Esophagus squamous epithelium (tissue), 4 donors: ENCODE results near the gene IFIT3.

ENCODE experiments used
- CTCF ChIP-seq, 6 experiments: fragments of 450-650 bp in 4 of 6; fragments of 200-600 bp in 2 of 6; sonication (generic) in 2 of 6; IDR thresholded peaks; one replicate each; pipeline ENCODE4 v1.5.1; 2016 to 2019; ENCODE audit warnings: antibody characterized with exemption in 6 of 6, mild to moderate bottlenecking in 4 of 6, moderate library complexity in 4 of 6
- POLR2A ChIP-seq, 4 donors: fragments of 450-650 bp; IDR thresholded peaks; one replicate each; pipeline ENCODE4 v1.6.1; 2017; ENCODE audit warnings: antibody characterized with exemption in 4 of 4, mild to moderate bottlenecking in 4 of 4, moderate library complexity in 3 of 4

GRCh38 chr10:89355394-89355931, 27.7 kb downstream of the IFIT3 start:
- TF ChIP-seq CTCF (IDR thresholded peaks at IDR 0.05): no peak
- TF ChIP-seq POLR2A (IDR thresholded peaks at IDR 0.05): no peak
